Ovary (tissue), 3 donors: ENCODE measurements around the gene GRK2.

Experiments
- EP300 ChIP-seq: sonication (generic); formaldehyde crosslinking; IDR thresholded peaks from one replicate; pipeline ENCODE4 v1.6.1; 2017; ENCODE audit warnings: antibody characterized with exemption
- POLR2A ChIP-seq: fragments of 450-650 bp; IDR thresholded peaks from one replicate; pipeline ENCODE4 v1.6.1; 2017; ENCODE audit warnings: antibody characterized with exemption, mild to moderate bottlenecking, moderate library complexity
- TF ChIP-seq, protein P1 (sequence below), 3 donors: fragments of 450-650 bp in 2 of 3; fragments of 200-600 bp in 1 of 3; IDR thresholded peaks; one replicate each; pipeline versions ENCODE4 v1.5.1 to v1.8.0; 2016 to 2022; ENCODE audit warnings: antibody characterized with exemption in 3 of 3, mild to moderate bottlenecking in 1 of 3
- donor health status: DM: no; HTN: no; CAD: no.

DNA sequence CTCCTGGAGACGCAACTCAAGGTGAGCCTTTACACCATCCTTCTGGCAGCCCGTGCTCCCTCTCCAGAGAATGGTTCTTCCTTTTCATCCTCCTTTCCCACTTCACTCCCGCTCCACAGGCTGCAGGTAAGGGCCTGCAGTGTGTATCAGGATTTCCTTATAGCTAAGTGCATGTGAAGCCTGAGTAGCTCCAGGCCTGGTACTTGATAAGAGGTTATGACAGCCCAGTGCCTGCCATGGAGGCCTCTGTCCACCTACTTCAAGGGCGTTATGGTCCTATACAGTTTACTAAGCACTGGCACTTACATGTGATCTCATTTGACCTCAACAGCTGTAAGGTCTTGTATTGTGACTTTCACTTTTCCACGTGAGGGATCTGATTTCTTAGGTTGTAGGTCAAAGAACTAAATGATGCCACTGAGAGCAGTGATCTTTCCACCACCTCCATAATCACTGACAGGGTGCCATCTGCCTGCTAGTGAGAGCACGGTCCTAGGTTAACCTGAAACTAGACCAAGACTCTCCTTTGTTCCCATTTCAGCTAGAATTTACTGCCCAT is 55.1 kb downstream of the GRK2 start:
- TF ChIP-seq, protein P1, sequence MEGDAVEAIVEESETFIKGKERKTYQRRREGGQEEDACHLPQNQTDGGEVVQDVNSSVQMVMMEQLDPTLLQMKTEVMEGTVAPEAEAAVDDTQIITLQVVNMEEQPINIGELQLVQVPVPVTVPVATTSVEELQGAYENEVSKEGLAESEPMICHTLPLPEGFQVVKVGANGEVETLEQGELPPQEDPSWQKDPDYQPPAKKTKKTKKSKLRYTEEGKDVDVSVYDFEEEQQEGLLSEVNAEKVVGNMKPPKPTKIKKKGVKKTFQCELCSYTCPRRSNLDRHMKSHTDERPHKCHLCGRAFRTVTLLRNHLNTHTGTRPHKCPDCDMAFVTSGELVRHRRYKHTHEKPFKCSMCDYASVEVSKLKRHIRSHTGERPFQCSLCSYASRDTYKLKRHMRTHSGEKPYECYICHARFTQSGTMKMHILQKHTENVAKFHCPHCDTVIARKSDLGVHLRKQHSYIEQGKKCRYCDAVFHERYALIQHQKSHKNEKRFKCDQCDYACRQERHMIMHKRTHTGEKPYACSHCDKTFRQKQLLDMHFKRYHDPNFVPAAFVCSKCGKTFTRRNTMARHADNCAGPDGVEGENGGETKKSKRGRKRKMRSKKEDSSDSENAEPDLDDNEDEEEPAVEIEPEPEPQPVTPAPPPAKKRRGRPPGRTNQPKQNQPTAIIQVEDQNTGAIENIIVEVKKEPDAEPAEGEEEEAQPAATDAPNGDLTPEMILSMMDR (IDR thresholded peaks at IDR 0.05): no peak
- TF ChIP-seq POLR2A (no peak), EP300 (no peak)
